Measurements from ENCODE around the gene EMILIN1.

DNA sequence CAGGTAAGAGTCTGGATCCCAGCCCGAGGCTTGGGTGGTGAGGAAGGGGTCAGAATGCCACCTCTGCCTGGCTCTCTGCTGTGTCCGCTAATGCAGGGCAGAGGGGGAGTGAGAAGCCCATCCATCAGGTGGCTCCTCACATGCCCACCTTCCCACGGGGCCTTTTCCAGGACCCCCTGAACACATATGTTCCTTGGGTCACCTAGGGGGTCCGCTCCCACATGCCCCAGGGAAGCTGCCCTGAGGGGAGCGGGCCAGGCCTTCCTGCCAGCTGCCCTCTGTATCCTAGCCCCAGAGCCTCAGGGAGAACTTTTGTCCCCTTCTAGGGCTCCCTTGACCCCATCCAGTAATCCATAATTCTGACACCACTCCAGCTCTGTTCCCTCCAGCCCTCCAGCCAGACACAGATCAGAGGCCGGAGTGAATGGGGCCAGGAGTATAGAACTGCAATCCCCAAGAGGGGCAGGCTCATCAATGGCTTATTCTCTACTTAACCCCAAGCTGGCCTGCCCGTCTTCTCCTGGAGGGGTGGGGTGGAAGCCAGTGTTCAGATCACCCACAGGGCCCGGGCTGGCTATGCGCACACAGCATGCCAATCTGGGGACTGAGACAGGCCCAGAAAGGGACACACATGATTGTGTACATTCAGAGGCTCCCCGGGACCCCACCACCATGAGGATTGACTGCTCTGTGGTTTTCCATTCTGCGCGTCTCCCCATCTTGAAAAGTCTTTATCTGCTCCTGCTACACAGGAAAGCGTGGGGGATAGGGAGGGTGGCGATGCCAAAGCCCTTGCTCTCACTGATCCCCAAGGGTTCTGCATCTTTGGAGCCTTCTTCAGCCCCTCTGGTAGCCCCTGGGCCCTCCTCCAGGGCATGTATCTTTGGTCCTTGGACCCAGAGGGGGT is 1.1 kb downstream of the EMILIN1 start:
- TF ChIP-seq EZH2 (IDR thresholded peaks at IDR 0.05; ENCODE audit: borderline replicate concordance, low read depth, low read length, severe bottlenecking) (no peak), POLR2AphosphoS5 (IDR thresholded peaks at IDR 0.05; ENCODE audit: insufficient read depth, low read depth, low read length) (no peak), JUN (IDR thresholded peaks at IDR 0.05; ENCODE audit: borderline replicate concordance, insufficient read depth, insufficient read length, low read depth) (no peak), POLR2A (IDR thresholded peaks at IDR 0.05; ENCODE audit: low read depth, low read length) (no peak)
- TF ChIP-seq, protein P1, sequence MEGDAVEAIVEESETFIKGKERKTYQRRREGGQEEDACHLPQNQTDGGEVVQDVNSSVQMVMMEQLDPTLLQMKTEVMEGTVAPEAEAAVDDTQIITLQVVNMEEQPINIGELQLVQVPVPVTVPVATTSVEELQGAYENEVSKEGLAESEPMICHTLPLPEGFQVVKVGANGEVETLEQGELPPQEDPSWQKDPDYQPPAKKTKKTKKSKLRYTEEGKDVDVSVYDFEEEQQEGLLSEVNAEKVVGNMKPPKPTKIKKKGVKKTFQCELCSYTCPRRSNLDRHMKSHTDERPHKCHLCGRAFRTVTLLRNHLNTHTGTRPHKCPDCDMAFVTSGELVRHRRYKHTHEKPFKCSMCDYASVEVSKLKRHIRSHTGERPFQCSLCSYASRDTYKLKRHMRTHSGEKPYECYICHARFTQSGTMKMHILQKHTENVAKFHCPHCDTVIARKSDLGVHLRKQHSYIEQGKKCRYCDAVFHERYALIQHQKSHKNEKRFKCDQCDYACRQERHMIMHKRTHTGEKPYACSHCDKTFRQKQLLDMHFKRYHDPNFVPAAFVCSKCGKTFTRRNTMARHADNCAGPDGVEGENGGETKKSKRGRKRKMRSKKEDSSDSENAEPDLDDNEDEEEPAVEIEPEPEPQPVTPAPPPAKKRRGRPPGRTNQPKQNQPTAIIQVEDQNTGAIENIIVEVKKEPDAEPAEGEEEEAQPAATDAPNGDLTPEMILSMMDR (IDR thresholded peaks at IDR 0.05; ENCODE audit: extremely low read depth in 1 of 2, insufficient read depth in 1 of 2, low read depth in 1 of 2, low read length in 2 of 2): no peak
- TF ChIP-seq, protein P2, sequence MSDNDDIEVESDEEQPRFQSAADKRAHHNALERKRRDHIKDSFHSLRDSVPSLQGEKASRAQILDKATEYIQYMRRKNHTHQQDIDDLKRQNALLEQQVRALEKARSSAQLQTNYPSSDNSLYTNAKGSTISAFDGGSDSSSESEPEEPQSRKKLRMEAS (IDR thresholded peaks at IDR 0.05; ENCODE audit: insufficient read depth, insufficient read length): no peak

Data from endothelial cell of umbilical vein (primary cell).